Endothelial cell (in vitro differentiated cells): Measurements from ENCODE around the gene PDZD8. TPM values are rescaled to one million over a fixed set of nuclear protein-coding genes. Genes with fewer than 3 reads are reported as not detected.
"Not testable (repeated sequence)": the region's sequence is repeated elsewhere in the genome, so short reads cannot be mapped to it uniquely, and the experiment has no call there.

Experiments used
- DNase-seq: peaks from one replicate; pipeline ENCODE4 v3.0.0; 2021; ENCODE audit warnings: low spot score
- H3K27ac Mint-ChIP-seq: one replicate; pipeline ENCODE4 v1.8.0; 2021; ENCODE audit warnings: mixed read lengths, inconsistent platforms; ENCODE audit not compliant: unreplicated experiment
- H3K27me3 Mint-ChIP-seq: one replicate; pipeline ENCODE4 v1.8.0; 2021; ENCODE audit warnings: mild to moderate bottlenecking, moderate library complexity, mixed read lengths, inconsistent platforms; ENCODE audit not compliant: unreplicated experiment
- H3K36me3 Mint-ChIP-seq: one replicate; pipeline ENCODE4 v1.8.0; 2021; ENCODE audit warnings: mild to moderate bottlenecking, low read depth, mixed read lengths, inconsistent platforms; ENCODE audit not compliant: unreplicated experiment
- H3K4me1 Mint-ChIP-seq: one replicate; pipeline ENCODE4 v1.8.0; 2021; ENCODE audit warnings: mild to moderate bottlenecking, mixed read lengths, inconsistent platforms; ENCODE audit not compliant: unreplicated experiment
- H3K4me3 Mint-ChIP-seq: one replicate; pipeline ENCODE4 v1.8.0; 2021; ENCODE audit warnings: mild to moderate bottlenecking, mixed read lengths, inconsistent platforms; ENCODE audit not compliant: unreplicated experiment
- H3K9me3 Mint-ChIP-seq: one replicate; pipeline ENCODE4 v1.8.0; 2021; ENCODE audit warnings: mixed read lengths, inconsistent platforms; ENCODE audit not compliant: unreplicated experiment
- CTCF ChIP-seq: fragments of 200-600 bp; sonication (generic); IDR thresholded peaks from one replicate; pipeline ENCODE4 v1.5.0; 2021; ENCODE audit warnings: antibody characterized with exemption; ENCODE audit not compliant: unreplicated experiment
- total RNA-seq: library from RNA; stranded (reverse); fragmentation: NEBNext Ultra II Directional; extraction: Animal tissue kit (Norgen Biotek cat#: 25700); gene quantifications from one replicate; pipeline ENCODE4 v1.2.1, GENCODE V29; 2021; ENCODE audit not compliant: unreplicated experiment

Gene PDZD8
- total RNA-seq, 1 donor from 2014 or later = 25.6 TPM

GRCh38 chr10:117306674-117307073, 68.6 kb downstream of the PDZD8 start:
- Mint-ChIP-seq H3K4me3 (no peak overlapping the region), H3K27ac (no peak overlapping the region)

GRCh38 chr10:117303451-117303850, 71.8 kb downstream of the PDZD8 start:
- not testable (repeated sequence) for H3K9me3 Mint-ChIP-seq, H3K4me1 Mint-ChIP-seq, H3K27me3 Mint-ChIP-seq, H3K27ac Mint-ChIP-seq, DNase-seq, H3K4me3 Mint-ChIP-seq
- H3K36me3 Mint-ChIP-seq = peaks cover 21% of the 10 kb centered on the region

More at GRCh38 chr10:117306674-117307073, 68.6 kb downstream of the PDZD8 start:
- no peaks in the 10 kb centered on the region for H3K27me3 Mint-ChIP-seq
- H3K9me3 Mint-ChIP-seq = no peaks in the 10 kb centered on the region
- no peak for TF ChIP-seq CTCF
- no peak for DNase-seq
- no peaks in the 10 kb centered on the region for H3K4me1 Mint-ChIP-seq
- H3K36me3 Mint-ChIP-seq = peaks cover 21% of the 10 kb centered on the region

GRCh38 chr10:117300671-117301070, 74.6 kb downstream of the PDZD8 start:
- no peak for DNase-seq
- Mint-ChIP-seq H3K4me3 (no peak overlapping the region), H3K4me1 (no peaks in the 10 kb centered on the region), H3K27me3 (no peaks in the 10 kb centered on the region), H3K27ac (no peak overlapping the region), H3K36me3 (peaks cover 18% of the 10 kb centered on the region), H3K9me3 (no peaks in the 10 kb centered on the region)
- no peak for TF ChIP-seq CTCF

- DNase-seq = no peak
- TF ChIP-seq CTCF = no peak
- Mint-ChIP-seq H3K27me3 (no peaks in the 10 kb centered on the region), H3K4me1 (no peaks in the 10 kb centered on the region), H3K36me3 (peaks cover 14% of the 10 kb centered on the region), H3K9me3 (no peaks in the 10 kb centered on the region), H3K4me3 (no peak overlapping the region), H3K27ac (no peak overlapping the region)
Observed at GRCh38 chr10:117299435-117299834, 75.8 kb downstream of the PDZD8 start.

- H3K9me3 Mint-ChIP-seq = no peaks in the 10 kb centered on the region
- no peaks in the 10 kb centered on the region for H3K27me3 Mint-ChIP-seq
- no peak for DNase-seq
- no peak for TF ChIP-seq CTCF
- H3K27ac Mint-ChIP-seq = no peak overlapping the region
- H3K36me3 Mint-ChIP-seq = peaks cover 5% of the 10 kb centered on the region
- no peaks in the 10 kb centered on the region for H3K4me1 Mint-ChIP-seq
- H3K4me3 Mint-ChIP-seq = no peak overlapping the region
Observed at GRCh38 chr10:117298219-117298618, 77.0 kb downstream of the PDZD8 start.

- Mint-ChIP-seq H3K9me3 (no peaks in the 10 kb centered on the region), H3K4me3 (no peak overlapping the region), H3K36me3 (no peaks in the 10 kb centered on the region), H3K27me3 (no peaks in the 10 kb centered on the region), H3K4me1 (no peaks in the 10 kb centered on the region), H3K27ac (no peak overlapping the region)
- DNase-seq = no peak
- no peak for TF ChIP-seq CTCF
Observed at GRCh38 chr10:117294735-117295134, 80.5 kb downstream of the PDZD8 start.
